ENCODE measurements around the gene TKTL1.
A peak's percentile ranks its signal among the peaks of the same experiment; 100 is the strongest.

TKTL1 gene

DNA sequence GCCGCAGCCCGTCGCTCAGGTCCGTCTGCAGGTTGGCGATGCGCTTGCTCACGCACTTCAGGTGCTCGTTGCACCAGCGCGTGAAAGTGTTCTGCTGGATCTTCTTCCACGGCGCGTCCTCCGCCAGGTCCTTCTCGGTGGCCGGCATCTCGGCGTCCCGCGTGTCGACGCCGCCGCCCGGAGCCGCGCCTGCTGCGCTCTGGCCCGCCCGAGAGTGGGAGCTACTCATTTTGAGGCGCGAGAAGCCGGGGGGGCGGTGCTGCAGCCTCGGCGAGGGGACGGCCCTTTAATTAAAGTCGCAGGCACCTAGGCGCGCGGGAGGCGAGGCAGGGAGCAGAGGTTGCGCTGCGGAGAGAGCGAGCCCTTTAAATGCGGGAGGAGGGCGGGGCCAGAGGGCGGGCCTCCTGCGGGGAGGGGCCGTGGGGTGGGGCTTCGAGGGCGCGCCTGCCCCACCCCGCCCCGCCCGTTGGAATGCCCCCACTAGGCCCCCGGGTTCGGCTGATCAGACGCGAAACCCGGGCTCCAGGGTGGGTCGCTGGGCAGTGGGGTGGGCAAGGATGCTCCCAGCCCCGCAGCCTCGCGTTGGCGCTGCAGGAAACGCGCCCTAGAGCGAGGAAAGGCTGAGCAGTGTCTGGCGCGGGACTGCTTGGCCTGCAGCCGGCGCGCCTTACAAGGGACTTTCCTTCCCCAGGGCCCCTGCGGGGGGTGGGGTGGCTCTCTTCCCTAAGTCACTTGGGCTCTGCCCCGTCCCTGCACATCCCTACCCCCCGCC lies 75.6 kb downstream of the TKTL1 start:
- intact Hi-C loops (cut with DNase I): loop anchor here (10.0 kb wide), 1 partner anchor 164 kb away; no protein-coding TSS in a partner anchor
- peak; percentile 83 to 97 (median 93) for DNase-seq

- DNase-seq: no peak
- intact Hi-C loops (cut with DNase I): loop anchor here (10.0 kb wide), 1 partner anchor 163 kb away; no protein-coding TSS in a partner anchor
Measured at GRCh38 chrX:154371789-154372300, 76.2 kb downstream of the TKTL1 start.

DNA sequence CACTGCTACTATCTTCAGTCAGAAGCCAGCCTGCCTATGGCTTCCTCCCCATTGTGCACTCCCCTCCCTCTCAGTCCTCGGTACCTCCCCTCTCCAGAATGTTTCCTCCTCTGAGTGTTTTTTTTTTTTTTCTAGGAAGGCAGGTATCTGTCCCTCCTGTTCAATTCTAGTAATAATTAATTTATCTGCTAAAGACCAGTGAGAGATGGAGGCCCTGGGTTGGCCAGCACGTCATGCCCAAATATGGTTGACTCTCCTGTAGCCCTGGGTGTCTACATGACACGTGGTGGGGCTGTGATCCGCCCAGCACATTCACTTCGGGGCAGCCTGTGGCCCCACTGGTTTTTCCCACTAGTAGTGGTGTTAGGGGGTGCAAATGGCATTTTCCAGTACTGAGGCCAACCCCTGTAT lies 77.0 kb downstream of the TKTL1 start:
- DNase-seq: no peak
- intact Hi-C loops (cut with DNase I): loop anchor here (10.0 kb wide), 1 partner anchor 162 kb away; no protein-coding TSS in a partner anchor

GRCh38 chrX:154373340-154374306 lies 78.0 kb downstream of the TKTL1 start:
- DNase-seq: peak in 40 of 42 donors; percentile 43 to 85 (median 64)
- intact Hi-C loops (cut with DNase I): loop anchor here (10.0 kb wide), 1 partner anchor 161 kb away; no protein-coding TSS in a partner anchor

- peak in 16 of 42 donors; percentile 11 to 69 (median 40) for DNase-seq
Measured at GRCh38 chrX:154374313-154375155, 78.9 kb downstream of the TKTL1 start, which contains the start of gene FLNA. Gene FLNA, minus strand, starts transcription at chrX:154374634. Its CDS starts 3,389 bp downstream, at chrX:154371245.

DNA sequence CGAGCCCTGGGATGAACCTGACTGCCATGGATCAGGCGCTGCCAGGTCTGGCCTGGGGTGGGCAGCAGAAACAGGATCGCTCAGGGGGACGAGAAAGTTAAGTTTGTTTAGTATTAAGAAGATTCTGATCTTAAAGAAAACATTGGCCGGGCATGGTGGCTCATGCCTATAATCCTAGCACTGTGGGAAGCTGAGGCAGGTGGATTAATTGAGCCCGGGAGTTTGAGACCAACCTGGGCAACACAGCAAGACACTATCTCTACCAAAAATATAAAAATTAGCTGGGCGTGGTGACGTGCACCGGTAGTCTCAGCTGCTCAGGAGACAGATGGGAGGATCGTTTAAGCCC lies 79.5 kb downstream of the TKTL1 start:
- no peak for DNase-seq
- intact Hi-C loops (cut with DNase I): loop anchor here (10.0 kb wide), 1 partner anchor 160 kb away; no protein-coding TSS in a partner anchor

More at GRCh38 chrX:154374313-154375155, 78.9 kb downstream of the TKTL1 start, which contains the start of gene FLNA:
- intact Hi-C loops (cut with DNase I): loop anchor here (10.0 kb wide), 1 partner anchor 160 kb away; no protein-coding TSS in a partner anchor

GRCh38 chrX:154376774-154377173 lies 81.2 kb downstream of the TKTL1 start:
- DNase-seq: no peak
- intact Hi-C loops (cut with DNase I): loop anchor here (10.0 kb wide), 1 partner anchor 158 kb away; no protein-coding TSS in a partner anchor

- intact Hi-C loops (cut with DNase I): loop anchor here (10.0 kb wide), 1 partner anchor 157 kb away; no protein-coding TSS in a partner anchor
- peak in 36 of 42 donors; percentile 22 to 94 (median 53) for DNase-seq
Measured at GRCh38 chrX:154378059-154378798, 82.6 kb downstream of the TKTL1 start.

- intact Hi-C loops (cut with DNase I): loop anchor here (10.0 kb wide), 1 partner anchor 156 kb away; no protein-coding TSS in a partner anchor
- DNase-seq: peak; percentile 92 to 99 (median 96)
Measured at GRCh38 chrX:154378799-154379568, 83.4 kb downstream of the TKTL1 start, which contains the start of gene EMD. Gene EMD, plus strand, starts transcription at chrX:154379295. Its CDS starts 190 bp downstream, at chrX:154379485.

- intact Hi-C loops (cut with DNase I): loop anchor here (10.0 kb wide), 1 partner anchor 155 kb away; no protein-coding TSS in a partner anchor
- no peak for DNase-seq
Measured at GRCh38 chrX:154379569-154379951, 84.0 kb downstream of the TKTL1 start.
